A549 treated with GW870086 at 1 μM for 4 hours (cell line): ENCODE results near the gene DNAJC19. TPM values are rescaled to one million over a fixed set of nuclear protein-coding genes. Genes with fewer than 3 reads are reported as not detected.

Experiments
- total RNA-seq: library from RNA; stranded (reverse); fragments of 200-300 nt; extraction: Qiagen RNA extraction; gene quantifications from 5 replicates; pipeline ENCODE4 v1.2.3, GENCODE V29; 2022; ENCODE audit warnings: low read depth

DNAJC19 gene
- total RNA-seq = 20.6 to 25.7 TPM (median 21.8 TPM) in 5 replicates

GRCh38 chr3:180989291-180990163 is at the start of gene DNAJC19:
DNAJC19 (minus strand) TSS chr3:180989736; CDS start chr3:180989602, 134 bp downstream.

Other genes with a start within 250 kb of the DNAJC19 start
- 54.2 to 85.0 TPM (median 73.7 TPM) in 5 replicates for gene FXR1, start 77.1 kb downstream of the DNAJC19 start, total RNA-seq